Activated CD8-positive, alpha-beta T cell treated with anti-CD3 and anti-CD28 coated beads for 36 hours (primary cell): ENCODE data around the gene CSNK2A1. TPM values are rescaled to one million over a fixed set of nuclear protein-coding genes. Genes with fewer than 3 reads are reported as not detected.
A peak's percentile ranks its signal among the peaks of the same experiment; 100 is the strongest.

ENCODE experiments used
- ATAC-seq: fragments of 200-7000 bp; cut with Tn5 transposase; one replicate; pipeline ENCODE4 v1.10.0; 2021; ENCODE audit warnings: mild to moderate bottlenecking, moderate library complexity
- CTCF ChIA-PET: fragments of 350-600 bp; sonication (Branson Sonifier 250); formaldehyde crosslinking; loops from one replicate; lab custom pipeline; 2021; ENCODE audit warnings: antibody characterized with exemption; lab: Charles Lee
- POLR2A ChIA-PET: fragments of 350-600 bp; sonication (Branson Sonifier 250); formaldehyde crosslinking; loops from one replicate; lab custom pipeline; 2021; ENCODE audit warnings: antibody characterized with exemption; lab: Charles Lee
- DNase-seq: peaks from one replicate; pipeline ENCODE4 v3.0.0-alpha.2; 2020
- H3K27ac Mint-ChIP-seq: one replicate; pipeline ENCODE4 v1.8.0; 2021; ENCODE audit warnings: mild to moderate bottlenecking, mixed read lengths
- H3K27me3 Mint-ChIP-seq: one replicate; pipeline ENCODE4 v1.8.0; 2021; ENCODE audit warnings: mixed read lengths
- H3K36me3 Mint-ChIP-seq: one replicate; pipeline ENCODE4 v1.8.0; 2021; ENCODE audit warnings: low read depth, mixed read lengths
- H3K4me1 Mint-ChIP-seq: one replicate; pipeline ENCODE4 v1.8.0; 2021; ENCODE audit warnings: low read depth, mixed read lengths
- H3K4me3 Mint-ChIP-seq: one replicate; pipeline ENCODE4 v1.8.0; 2021; ENCODE audit warnings: mild to moderate bottlenecking, moderate library complexity, mixed read lengths
- H3K9me3 Mint-ChIP-seq: one replicate; pipeline ENCODE4 v1.8.0; 2021; ENCODE audit warnings: mixed read lengths
- CTCF ChIP-seq: fragments of 200-600 bp; IDR thresholded peaks from one replicate; pipeline ENCODE4 v1.8.0; 2022; ENCODE audit warnings: antibody characterized with exemption, mild to moderate bottlenecking
- intact Hi-C: fragments of 100-400 bp; cut with micrococcal nuclease; formaldehyde crosslinking; loops from one replicate; pipeline ENCODE4 v1.10.0; 2022
- total RNA-seq, 2 experiments: library from RNA; stranded (reverse); gene quantifications; one replicate each; pipeline ENCODE4 v1.2.3, GENCODE V29; 2021

The CSNK2A1 gene
- total RNA-seq, 2 experiments from 2014 or later: 169 to 174 TPM

DNA sequence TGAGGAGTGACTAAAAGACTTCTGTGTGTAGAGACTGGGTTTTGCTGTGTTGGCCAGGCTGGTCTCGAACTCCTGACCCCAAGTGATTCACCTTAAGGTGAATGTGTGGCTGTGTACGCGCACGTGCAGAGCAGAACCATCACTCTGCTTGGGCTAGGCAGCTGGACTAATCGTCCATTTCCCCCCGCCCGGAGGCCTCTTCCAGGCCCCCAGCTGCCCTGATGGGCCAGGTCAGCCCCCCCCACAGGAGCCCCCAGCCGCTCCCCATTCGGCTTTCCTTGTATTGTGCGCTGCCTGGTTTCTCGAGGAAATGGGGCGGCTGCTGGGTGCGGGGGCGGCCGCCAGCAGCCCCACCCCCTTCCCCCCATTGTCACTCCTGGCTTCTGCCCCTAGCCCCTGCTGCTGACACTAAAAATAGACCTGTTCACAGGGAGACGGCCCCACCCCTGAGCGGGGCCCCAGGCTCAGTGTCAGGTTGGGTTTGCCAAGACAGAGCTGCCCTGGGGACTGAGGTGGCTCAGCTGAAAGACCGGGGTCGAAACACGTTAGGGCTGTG, 24.6 kb upstream of the CSNK2A1 start:
- intact Hi-C loops: loop anchor here (10.0 kb wide), 1 partner anchor 167 kb away; no protein-coding TSS in a partner anchor
- no peak overlapping the region for H3K4me3 Mint-ChIP-seq
- peak; percentile 44 for DNase-seq
- H3K36me3 Mint-ChIP-seq: no peaks in the 10 kb centered on the region
- ChIA-PET POLR2A (interaction anchor here (0.5 kb wide), 1 partner anchor 642 kb away, joined by 3 read pairs; no protein-coding TSS in a partner anchor), CTCF (interaction anchor here (1.6 to 3.0 kb wide), 3 partner anchors 77 to 99 kb away, joined by 6 to 13 read pairs (median 7); no protein-coding TSS in a partner anchor)
- no peak overlapping the region for H3K27ac Mint-ChIP-seq
- no peak for TF ChIP-seq CTCF
- ATAC-seq: peak; percentile 81
- peaks cover 20% of the 10 kb centered on the region for H3K27me3 Mint-ChIP-seq
- peaks cover 8% of the 10 kb centered on the region for H3K4me1 Mint-ChIP-seq
- no peaks in the 10 kb centered on the region for H3K9me3 Mint-ChIP-seq

- ATAC-seq (no peak), DNase-seq (no peak)
- Mint-ChIP-seq H3K27me3 (peaks cover 13% of the 10 kb centered on the region), H3K9me3 (no peaks in the 10 kb centered on the region), H3K4me3 (no peak overlapping the region), H3K27ac (no peak overlapping the region), H3K4me1 (peaks cover 8% of the 10 kb centered on the region), H3K36me3 (no peaks in the 10 kb centered on the region)
- intact Hi-C loops: loop anchor here (10.0 kb wide), 1 partner anchor 171 kb away; no protein-coding TSS in a partner anchor
- POLR2A ChIA-PET: interaction anchor here (1.1 kb wide), 1 partner anchor 11 kb away, joined by 3 read pairs; no protein-coding TSS in a partner anchor
- no peak for TF ChIP-seq CTCF
- CTCF ChIA-PET: interaction anchor here (2.3 to 4.5 kb wide), 2 partner anchors 82 to 103 kb away, joined by 8 to 56 read pairs; no protein-coding TSS in a partner anchor
Measured at GRCh38 chr20:564192-564591, 20.6 kb upstream of the CSNK2A1 start.

DNA sequence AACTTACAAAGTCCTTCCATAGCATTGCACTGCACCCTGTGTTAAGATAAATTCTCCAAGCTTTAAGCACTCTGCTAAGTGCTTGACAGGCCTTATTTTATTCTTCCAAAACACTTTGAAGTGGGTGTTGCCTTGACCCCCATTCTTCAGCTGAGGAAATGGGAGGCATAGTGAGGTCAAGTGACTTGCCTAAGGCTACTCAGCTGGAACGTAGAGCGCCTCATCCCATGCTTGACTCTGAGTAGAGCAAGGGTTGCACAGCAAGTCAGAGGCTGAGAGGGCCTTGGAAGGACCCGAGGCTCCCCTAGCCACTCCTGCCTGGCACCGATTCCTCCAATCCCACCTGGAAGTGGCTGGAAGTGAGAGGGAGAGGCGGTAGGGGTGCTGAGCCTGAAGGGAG, 19.6 kb upstream of the CSNK2A1 start:
- ChIA-PET CTCF (interaction anchor here (1.0 to 4.5 kb wide), 11 partner anchors 12 to 177 kb away, joined by 3 to 56 read pairs (median 4); no protein-coding TSS in a partner anchor), POLR2A (interaction anchor here (1.1 kb wide), 1 partner anchor 12 kb away, joined by 3 read pairs; no protein-coding TSS in a partner anchor)
- Mint-ChIP-seq H3K36me3 (no peaks in the 10 kb centered on the region), H3K27me3 (peaks cover 13% of the 10 kb centered on the region), H3K27ac (no peak overlapping the region), H3K4me3 (no peak overlapping the region), H3K4me1 (peaks cover 3% of the 10 kb centered on the region), H3K9me3 (no peaks in the 10 kb centered on the region)
- intact Hi-C loops: loop anchor here (2.0 to 10.0 kb wide), 2 partner anchors 82 to 172 kb away; no protein-coding TSS in a partner anchor
- DNase-seq (no peak), ATAC-seq (no peak)
- TF ChIP-seq CTCF: no peak

GRCh38 chr20:562232-562897, 18.8 kb upstream of the CSNK2A1 start:
- H3K36me3 Mint-ChIP-seq: no peaks in the 10 kb centered on the region
- H3K9me3 Mint-ChIP-seq: no peaks in the 10 kb centered on the region

More at GRCh38 chr20:562232-562897, 18.8 kb upstream of the CSNK2A1 start:
- Mint-ChIP-seq H3K4me1 (no peaks in the 10 kb centered on the region), H3K4me3 (no peak overlapping the region), H3K27me3 (peaks cover 11% of the 10 kb centered on the region), H3K27ac (no peak overlapping the region)
- intact Hi-C loops: loop anchor here (2.0 to 10.0 kb wide), 2 partner anchors 82 to 172 kb away; no protein-coding TSS in a partner anchor
- DNase-seq (no peak), ATAC-seq (no peak)
- POLR2A ChIA-PET: no interaction called here
- TF ChIP-seq CTCF: no peak
- CTCF ChIA-PET: interaction anchor here (0.9 to 4.5 kb wide), 16 partner anchors 10 to 208 kb away, joined by 3 to 56 read pairs (median 4); partner anchors contain the start of gene CSNK2A1
